Cardiac fibroblast (primary cell): ENCODE data around the gene CGB1.
"Not testable (repeated sequence)": the region's sequence is repeated elsewhere in the genome, so short reads cannot be mapped to it uniquely, and the experiment has no call there.

Experiments used
- DNase-seq, 2 donors: peaks; one replicate each; pipeline versions ENCODE4 v3.0.0 to v3.0.0-alpha.2; 2010; ENCODE audit warnings: low read depth in 2 of 2
- H3K4me3 ChIP-seq, 2 donors: replicated peaks in 1 of 2; 1 replicate in 1 of 2; 2 replicates in 1 of 2; pipeline ENCODE4 v1.5.1; 2011; ENCODE audit warnings: low read depth in 2 of 2, low read length in 2 of 2, mild to moderate bottlenecking in 2 of 2, moderate library complexity in 1 of 2
- CTCF ChIP-seq: IDR thresholded peaks from one replicate; pipeline ENCODE4 v1.5.1; 2011; ENCODE audit warnings: low read depth, mild to moderate bottlenecking, low read length, inconsistent platforms

The CGB1 gene

GRCh38 chr19:49080392-49080791, 43.7 kb upstream of the CGB1 start:
- no peak for TF ChIP-seq CTCF
- no peak overlapping the region for H3K4me3 ChIP-seq
- no peak for DNase-seq

- peak; percentile 58 for TF ChIP-seq CTCF
- DNase-seq: peak; percentile 68 to 77
- H3K4me3 ChIP-seq: not testable (repeated sequence)
Observed at GRCh38 chr19:49074869-49075268, 38.2 kb upstream of the CGB1 start.

GRCh38 chr19:49073514-49074378, 37.1 kb upstream of the CGB1 start:
- no peak overlapping the region for H3K4me3 ChIP-seq
- DNase-seq: peak in 1 of 2 donors; percentile 28
- TF ChIP-seq CTCF: peak; percentile 35

- no peak overlapping the region for H3K4me3 ChIP-seq
- no peak for TF ChIP-seq CTCF
- no peak for DNase-seq
Observed at GRCh38 chr19:49071860-49072547, 35.3 kb upstream of the CGB1 start.

- no peak overlapping the region for H3K4me3 ChIP-seq
- TF ChIP-seq CTCF: no peak
- no peak for DNase-seq
Observed at GRCh38 chr19:49070416-49070815, 33.7 kb upstream of the CGB1 start.

- no peak for TF ChIP-seq CTCF
- peak in 1 of 2 donors; percentile 60 for DNase-seq
- H3K4me3 ChIP-seq: no peak overlapping the region
Observed at GRCh38 chr19:49069026-49069425, 32.3 kb upstream of the CGB1 start.
